Measurements from ENCODE around the gene NDUFB7. TPM values are rescaled to one million over a fixed set of nuclear protein-coding genes. Genes with fewer than 3 reads are reported as not detected.

Gene NDUFB7
- 240 to 255 TPM (median 254 TPM) in 3 replicates for total RNA-seq (2021)
- percentile 67 among the genes with signal in this experiment for Bru-seq, nascent RNA
- long read RNA-seq, experiment 1, transcript NDUFB7-201 (3 exons, 531 nt) = major isoform, 170 of 175 reads
- long read RNA-seq, experiment 1, partial matches to known transcripts = 5 of 175 reads
- long read RNA-seq, experiment 1, other reads (novel, unspliced or antisense) = 0 of 175 reads
- long read RNA-seq, experiment 2, transcript NDUFB7-201 (3 exons, 531 nt) = major isoform, 244 of 259 reads
- long read RNA-seq, experiment 2, partial matches to known transcripts = 8 of 259 reads
- long read RNA-seq, experiment 2, other reads (novel, unspliced or antisense) = 7 of 259 reads
- long read RNA-seq, experiment 3, partial matches to known transcripts = 0 of 2 reads
- long read RNA-seq, experiment 3, other reads (novel, unspliced or antisense) = 0 of 2 reads

GRCh38 chr19:14571695-14572490 is at the start of gene NDUFB7:
Gene NDUFB7, minus strand, starts transcription at chr19:14572066. Its CDS starts 66 bp downstream, at chr19:14572000.
- H3K27ac Mint-ChIP-seq = peak within 1 kb of the TSS; percentile 95
- ChIA-PET POLR2A (interaction anchor here (1.0 to 1.4 kb wide), 3 partner anchors 9 to 118 kb away, joined by 3 to 4 read pairs (median 3); partner anchors contain the start of gene ZNF333), CTCF (interaction anchor here (0.6 to 7.4 kb wide), 11 partner anchors 10 to 319 kb away, joined by 3 to 224 read pairs (median 5); partner anchors contain the start of gene ZNF333)
- H3K4me3 Mint-ChIP-seq = peak within 1 kb of the TSS; percentile 97
- ATAC-seq (peak; percentile 92), DNase-seq (ENCODE audit: low spot score) (peak; percentile 90)
- peaks cover 7% of the 10 kb centered on the region for H3K4me1 Mint-ChIP-seq
- peaks cover 2% of the 10 kb centered on the region for H3K36me3 Mint-ChIP-seq
- H3K27me3 Mint-ChIP-seq (ENCODE audit: low read depth) = no peaks in the 10 kb centered on the region
- no peaks in the 10 kb centered on the region for H3K9me3 Mint-ChIP-seq
- TF ChIP-seq PRDM15 (CRISPR knock-in tag; IDR thresholded peaks at IDR 0.05) = no peak
- TF ChIP-seq ETV6 (CRISPR knock-in tag; IDR thresholded peaks at IDR 0.05) = peak; percentile 57
- TF ChIP-seq IRF2 (CRISPR knock-in tag; IDR thresholded peaks at IDR 0.05; ENCODE audit: borderline replicate concordance, low read depth) = no peak
- TF ChIP-seq TEAD1 (CRISPR knock-in tag; IDR thresholded peaks at IDR 0.05) = peak; percentile 53; the same call in 1 of the 2 replicates
- 0 out of 2 replicates have a peak, but pooled peaks have one; percentile 53 for TF ChIP-seq E2F5 (CRISPR knock-in tag; IDR thresholded peaks at IDR 0.05)
- no peak; the same call in 1 of the 2 replicates for TF ChIP-seq ZNF232 (CRISPR knock-in tag; IDR thresholded peaks at IDR 0.05)
- no peak for TF ChIP-seq NR1H2 (CRISPR knock-in tag; IDR thresholded peaks at IDR 0.05)
- no peak for TF ChIP-seq ZNF263 (CRISPR knock-in tag; IDR thresholded peaks at IDR 0.05; ENCODE audit: low read depth)
- peak; percentile 33; the same call in 1 of the 2 replicates for TF ChIP-seq FOXP1 (CRISPR knock-in tag; IDR thresholded peaks at IDR 0.05; ENCODE audit: borderline replicate concordance)
- peak; percentile 73 for TF ChIP-seq MAX (CRISPR knock-in tag; IDR thresholded peaks at IDR 0.05)
- no peak for TF ChIP-seq RELA (CRISPR knock-in tag; IDR thresholded peaks at IDR 0.05; ENCODE audit: borderline replicate concordance)
- TF ChIP-seq ZNF317 (CRISPR knock-in tag; IDR thresholded peaks at IDR 0.05; ENCODE audit: borderline replicate concordance, low read depth) = no peak
- no peak for TF ChIP-seq ZBTB21 (CRISPR knock-in tag; IDR thresholded peaks at IDR 0.05; ENCODE audit: borderline replicate concordance)
- TF ChIP-seq E2F1 (CRISPR knock-in tag; IDR thresholded peaks at IDR 0.05) = no peak
- TF ChIP-seq NFYB (CRISPR knock-in tag; conservative IDR thresholded peaks at IDR 0.05; ENCODE audit: low read depth) = no peak
- TF ChIP-seq ZNF425 (CRISPR knock-in tag; conservative IDR thresholded peaks at IDR 0.05) = no peak
- TF ChIP-seq ERG (CRISPR knock-in tag; IDR thresholded peaks at IDR 0.05) = no peak
- TF ChIP-seq ELF4 (CRISPR knock-in tag; IDR thresholded peaks at IDR 0.05; ENCODE audit: low read depth) = no peak
- TF ChIP-seq NR2C2 (CRISPR knock-in tag; IDR thresholded peaks at IDR 0.05) = peak; percentile 99
- TF ChIP-seq MLX (CRISPR knock-in tag; IDR thresholded peaks at IDR 0.05) = no peak
- TF ChIP-seq MYBL2 (CRISPR knock-in tag; IDR thresholded peaks at IDR 0.05) = no peak

All from WTC11 (cell line).